Mucosa of descending colon (tissue), 3 donors: ENCODE data around the gene BPIFB2. TPM values are rescaled to one million over a fixed set of nuclear protein-coding genes. Genes with fewer than 3 reads are reported as not detected.

ENCODE experiments used
- ATAC-seq: fragments of 200-7000 bp; cut with Tn5 transposase; one replicate; pipeline ENCODE4 v1.9.1; 2020; ENCODE audit warnings: mild to moderate bottlenecking, moderate library complexity
- DNase-seq, 3 donors: peaks; one replicate each; pipeline ENCODE4 v3.0.0-alpha.2; 2020
- H3K36me3 ChIP-seq: fragments of 200-600 bp; one replicate; pipeline ENCODE4 v1.8.0; 2021; ENCODE audit warnings: low read depth, mild to moderate bottlenecking
- H3K4me1 ChIP-seq: fragments of 200-600 bp; one replicate; pipeline ENCODE4 v1.8.0; 2021; ENCODE audit warnings: low read depth, mild to moderate bottlenecking
- H3K4me3 ChIP-seq: fragments of 200-600 bp; one replicate; pipeline ENCODE4 v1.8.0; 2021; ENCODE audit warnings: mild to moderate bottlenecking
- H3K9me3 ChIP-seq: fragments of 200-600 bp; one replicate; pipeline ENCODE4 v1.8.0; 2021; ENCODE audit warnings: mild to moderate bottlenecking
- CTCF ChIP-seq: fragments of 200-600 bp; IDR thresholded peaks from one replicate; pipeline ENCODE4 v1.8.0; 2022; ENCODE audit warnings: antibody characterized with exemption, mild to moderate bottlenecking
- intact Hi-C, 2 donors: fragments of 100-400 bp; cut with DNase I in 1 of 2; cut with micrococcal nuclease in 1 of 2; formaldehyde crosslinking; loops; one replicate each; pipeline versions ENCODE4 v1.11.0 to v1.11.1; 2022; cut with DNase I, micrococcal nuclease
- total RNA-seq, 3 donors: library from RNA; stranded (reverse); fragmentation: NEBNext Ultra II Directional in 2 of 3; extraction: Animal tissue kit (Norgen Biotek cat#: 25700) in 2 of 3; gene quantifications; one replicate each; pipeline versions ENCODE4 v1.2.1 to v1.2.4, GENCODE V29; 2021 to 2023
- donor health status: DM: no; HTN: no; CAD: no; lungs with moderate emphysema.
- donor health status: DM: no; HTN: no; CAD: no.
- donor health status: DM: no; HTN: yes; CAD: no.

The BPIFB2 gene
- total RNA-seq, 3 donors from 2014 or later, result not detected

GRCh38 chr20:33059136-33059535 is 51.6 kb downstream of the BPIFB2 start:
- Histone ChIP-seq H3K36me3 (no peaks in the 10 kb centered on the region), H3K4me1 (no peaks in the 10 kb centered on the region), H3K4me3 (no peak overlapping the region), H3K9me3 (no peaks in the 10 kb centered on the region)
- DNase-seq (no peak), ATAC-seq (no peak)
- TF ChIP-seq CTCF, result no peak
- intact Hi-C loops, result no loop called here

DNA sequence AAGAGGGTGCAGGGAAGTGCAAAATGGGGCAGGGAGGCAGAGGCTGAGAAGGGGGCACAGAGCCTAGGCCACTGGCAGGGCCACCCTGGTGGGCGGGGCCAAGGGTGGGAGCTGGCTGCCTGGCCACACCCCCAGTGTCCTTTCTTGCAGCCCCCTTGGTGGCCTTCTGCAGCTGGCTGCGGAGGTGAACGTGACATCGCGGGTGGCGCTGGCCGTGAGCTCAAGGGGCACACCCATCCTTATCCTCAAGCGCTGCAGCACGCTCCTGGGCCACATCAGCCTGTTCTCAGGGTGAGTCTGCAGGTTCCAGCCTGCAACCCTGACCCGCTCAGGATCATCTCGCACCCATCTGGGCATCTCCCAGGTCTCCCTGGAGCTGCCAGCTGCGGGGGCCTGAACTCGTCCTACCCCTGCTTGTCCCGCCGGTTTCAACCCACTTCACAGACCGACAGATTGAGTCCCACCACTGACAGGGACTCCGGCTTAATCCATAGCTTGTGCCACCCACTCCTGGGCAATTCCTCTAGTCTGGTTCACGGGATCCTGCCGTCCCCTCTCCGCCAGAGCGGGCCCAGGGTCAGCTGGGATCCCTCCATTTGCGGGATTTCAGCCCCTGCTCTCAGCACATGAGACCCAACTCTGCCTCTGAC is 52.4 kb downstream of the BPIFB2 start:
- Histone ChIP-seq H3K4me3 (no peak overlapping the region), H3K4me1 (no peaks in the 10 kb centered on the region), H3K9me3 (no peaks in the 10 kb centered on the region), H3K36me3 (no peaks in the 10 kb centered on the region)
- TF ChIP-seq CTCF, result no peak
- ATAC-seq (no peak), DNase-seq (no peak)
- intact Hi-C loops, result no loop called here

- no peak for DNase-seq
- intact Hi-C loops, result no loop called here
- H3K4me3 ChIP-seq, result no peak overlapping the region
- H3K9me3 ChIP-seq, result no peaks in the 10 kb centered on the region
- H3K4me1 ChIP-seq, result no peaks in the 10 kb centered on the region
- H3K36me3 ChIP-seq, result no peaks in the 10 kb centered on the region
- no peak for TF ChIP-seq CTCF
- ATAC-seq, result no peak
Measured at GRCh38 chr20:33061658-33062028, 54.1 kb downstream of the BPIFB2 start.

- ATAC-seq, result no peak
- TF ChIP-seq CTCF, result no peak
- no peak for DNase-seq
Measured at GRCh38 chr20:33062105-33062824, 54.8 kb downstream of the BPIFB2 start.

DNA sequence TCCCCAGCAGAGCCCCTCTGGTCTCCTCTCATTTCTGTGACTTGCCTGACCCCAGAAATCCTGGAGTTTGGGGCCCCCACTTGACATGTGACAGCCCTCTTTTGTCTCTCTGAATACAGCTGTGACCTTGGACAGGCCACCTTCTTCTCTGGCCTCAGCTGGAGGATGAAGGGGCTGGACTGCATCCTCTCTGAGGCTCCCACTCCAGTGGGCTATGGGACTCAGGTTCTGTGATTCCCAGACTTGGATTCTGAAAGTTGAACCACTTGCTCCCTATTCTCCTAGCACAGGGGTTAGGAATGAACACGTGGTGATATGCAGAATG is 55.3 kb downstream of the BPIFB2 start:
- no peak overlapping the region for H3K4me3 ChIP-seq
- DNase-seq, result no peak
- ATAC-seq, result no peak
- no peaks in the 10 kb centered on the region for H3K36me3 ChIP-seq
- H3K4me1 ChIP-seq, result no peaks in the 10 kb centered on the region
- TF ChIP-seq CTCF, result no peak
- H3K9me3 ChIP-seq, result no peaks in the 10 kb centered on the region
- intact Hi-C loops, result no loop called here

More at GRCh38 chr20:33062105-33062824, 54.8 kb downstream of the BPIFB2 start:
- Histone ChIP-seq H3K9me3 (no peaks in the 10 kb centered on the region), H3K4me3 (no peak overlapping the region), H3K4me1 (no peaks in the 10 kb centered on the region), H3K36me3 (no peaks in the 10 kb centered on the region)
- intact Hi-C loops, result no loop called here
